Nucleus accumbens (tissue), 56 donors: ENCODE measurements around the gene GRIN1.
"Not testable (repeated sequence)": the region's sequence is repeated elsewhere in the genome, so short reads cannot be mapped to it uniquely, and the experiment has no call there.

ENCODE experiments used
- DNase-seq, 56 donors: peaks; one replicate each; lab custom pipeline; 2025; lab: John Stamatoyannopoulos, UW

GRIN1 gene

DNA sequence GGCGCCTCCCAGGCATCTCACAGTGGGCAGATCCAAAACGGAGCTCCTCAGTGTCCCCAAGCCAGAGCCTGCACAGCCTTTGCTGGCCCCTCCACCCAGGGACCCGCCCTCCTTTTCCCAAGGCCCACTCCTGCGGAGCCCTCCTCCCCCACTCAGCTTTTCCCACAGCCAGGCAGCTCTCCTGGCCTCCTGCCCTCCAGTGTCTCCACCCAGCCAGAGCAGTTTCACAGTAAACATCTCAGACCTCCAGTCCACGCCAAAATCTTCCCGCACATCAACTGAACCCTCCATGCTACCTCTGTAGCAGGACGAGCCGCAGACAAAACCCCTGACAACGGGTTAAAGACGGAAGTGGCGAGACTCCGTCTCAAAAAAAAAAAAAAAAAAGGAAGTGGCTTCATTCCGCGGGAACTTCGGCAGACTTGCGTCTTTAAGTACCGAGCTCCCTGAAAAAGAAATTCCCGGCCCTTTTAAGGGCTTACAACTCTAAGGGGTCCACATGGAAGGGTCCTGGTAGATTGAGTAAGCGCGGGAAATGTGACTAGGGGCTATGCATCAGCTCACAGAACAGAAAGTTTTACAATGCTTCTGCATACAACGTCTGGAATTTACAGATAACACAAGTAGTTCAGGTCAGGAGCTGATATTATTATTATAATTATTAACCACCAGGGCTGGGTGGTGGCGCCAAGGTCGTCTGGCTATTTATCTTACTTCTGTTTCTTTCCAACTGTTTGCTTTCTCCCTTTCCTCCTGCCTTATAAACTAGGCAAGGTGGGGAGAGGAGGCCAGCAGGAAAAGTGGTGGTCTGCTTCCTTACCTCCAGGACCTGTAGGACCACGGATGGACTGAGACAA lies 11.4 kb upstream of the GRIN1 start:
- no peak for DNase-seq

DNA sequence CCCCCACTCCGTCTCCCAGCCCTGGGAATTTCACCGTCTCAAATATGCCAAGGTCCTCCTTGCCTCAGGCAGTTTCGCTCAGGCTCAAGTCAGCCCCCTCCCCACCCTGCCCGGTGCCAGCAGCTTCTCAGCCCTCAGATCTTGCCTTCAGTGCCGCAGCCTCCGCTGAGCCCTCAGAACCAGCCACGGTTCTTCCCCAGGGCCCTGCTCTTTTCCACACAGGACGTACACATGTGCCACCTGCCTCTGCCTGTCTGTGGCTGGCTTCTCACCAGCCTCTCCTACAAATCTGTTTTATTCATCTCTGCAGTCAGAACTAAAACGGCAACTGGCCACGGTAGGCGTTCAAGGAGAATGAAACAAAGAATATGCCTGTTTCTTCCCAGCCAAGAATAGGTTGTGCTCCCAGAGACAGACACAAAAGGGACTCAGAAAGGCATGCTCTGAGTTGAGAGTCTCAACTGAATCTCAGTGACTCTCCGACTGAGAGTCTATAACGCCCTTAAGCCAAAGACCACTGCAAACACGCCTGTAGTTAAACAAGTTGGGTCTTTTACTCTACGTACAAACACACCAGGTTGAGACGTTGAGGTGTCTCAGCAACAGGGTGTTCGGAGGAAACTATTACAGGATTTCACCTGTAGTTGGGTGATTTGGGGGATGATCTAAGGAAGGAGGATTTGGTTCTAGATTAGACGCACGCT lies 10.6 kb upstream of the GRIN1 start:
- no peak for DNase-seq

DNA sequence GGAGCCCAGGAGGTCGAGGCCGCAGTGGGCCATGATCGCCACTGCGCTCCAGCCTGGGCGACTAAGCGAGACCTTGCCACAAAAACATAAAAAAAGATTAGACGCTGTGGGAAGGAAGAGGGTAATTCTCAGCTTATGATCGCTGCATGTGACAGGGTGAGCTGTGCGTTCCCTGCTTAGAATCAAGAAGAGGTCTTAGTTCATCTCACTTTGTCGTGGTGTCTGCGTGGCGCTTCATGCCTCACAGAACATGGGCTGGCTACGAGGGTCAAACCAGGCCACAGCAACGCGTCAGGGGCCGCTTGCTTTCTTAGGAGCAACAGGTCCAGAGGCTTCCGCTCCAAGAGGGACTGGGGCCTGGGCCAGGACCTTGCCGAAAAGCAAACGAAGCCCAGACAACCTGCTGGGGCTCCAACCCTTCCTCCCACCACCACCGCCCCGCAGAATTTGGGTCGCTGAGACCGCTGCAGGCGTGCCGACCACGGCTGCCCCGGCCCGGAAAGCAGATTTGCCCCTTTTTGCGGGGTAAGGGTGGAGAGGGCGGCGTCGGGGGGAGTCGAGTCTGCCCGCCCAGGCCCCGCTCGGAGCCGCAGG lies 10.0 kb upstream of the GRIN1 start:
- no peak for DNase-seq

DNA sequence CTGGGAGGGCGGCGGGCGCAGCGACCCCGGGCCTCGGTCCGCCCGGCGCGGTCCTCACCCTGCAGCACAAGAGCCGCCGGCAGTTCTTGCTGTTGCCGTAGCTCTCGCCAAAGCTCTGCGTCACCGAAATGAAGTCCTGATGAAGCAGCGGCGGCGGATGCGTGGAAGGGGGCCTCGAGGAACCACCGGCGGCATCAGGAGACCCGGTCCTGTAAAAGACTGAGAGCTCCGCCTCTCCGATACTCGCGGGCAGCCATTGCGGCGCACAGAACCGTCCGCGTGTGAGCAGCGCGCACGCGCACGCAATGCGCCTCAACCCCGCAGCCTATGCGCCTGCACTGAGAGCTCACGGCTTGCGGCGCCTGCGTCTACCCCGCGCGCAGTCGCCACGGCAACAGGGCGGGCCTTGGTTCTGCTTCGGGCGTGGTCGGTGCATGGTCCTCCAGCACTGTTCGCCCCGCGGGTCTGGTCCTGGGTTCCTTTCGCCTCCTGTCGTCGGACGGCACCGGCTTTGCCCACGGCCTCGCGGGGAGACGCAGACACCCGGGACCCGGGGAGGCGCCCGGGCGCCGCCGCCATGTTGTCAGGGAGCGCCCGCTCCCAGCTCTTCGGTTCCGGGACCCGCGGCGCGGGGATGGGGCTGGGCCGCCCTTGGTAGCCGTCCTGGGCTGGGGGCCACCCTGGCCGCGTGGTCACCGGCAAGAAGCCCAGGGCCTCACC lies 9.3 kb upstream of the GRIN1 start:
- peak in 53 of 56 donors; percentile 24 to 93 (median 73) for DNase-seq

DNA sequence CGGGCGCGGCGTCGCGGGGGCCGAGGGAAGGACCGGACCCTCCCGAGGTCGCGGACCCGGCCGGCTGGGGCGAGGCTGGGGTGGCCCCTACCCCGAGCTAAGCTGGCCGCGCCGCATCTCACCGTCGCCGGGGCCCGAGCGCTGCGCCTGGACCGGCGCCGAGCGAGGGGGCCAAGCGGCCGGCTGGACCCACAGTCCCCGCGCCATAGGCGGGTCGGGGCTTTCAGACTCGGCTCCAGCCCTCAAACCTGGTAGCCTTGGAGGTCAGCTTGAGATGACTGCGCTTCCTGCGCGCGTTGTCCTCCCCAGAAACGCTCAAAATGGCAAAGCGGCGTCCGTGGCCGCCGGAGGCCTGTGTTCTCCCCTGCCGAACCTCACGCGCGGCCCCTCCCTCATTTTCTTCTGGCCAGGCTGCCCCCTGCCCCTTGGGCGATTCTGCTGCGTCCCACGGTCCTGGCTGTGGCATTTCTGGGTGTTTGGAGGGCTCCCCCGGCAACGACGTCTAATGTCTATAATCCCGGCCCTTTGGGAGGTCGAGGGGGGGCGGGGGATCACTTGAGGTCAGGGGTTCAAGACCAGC lies 8.7 kb upstream of the GRIN1 start:
- no peak for DNase-seq

DNA sequence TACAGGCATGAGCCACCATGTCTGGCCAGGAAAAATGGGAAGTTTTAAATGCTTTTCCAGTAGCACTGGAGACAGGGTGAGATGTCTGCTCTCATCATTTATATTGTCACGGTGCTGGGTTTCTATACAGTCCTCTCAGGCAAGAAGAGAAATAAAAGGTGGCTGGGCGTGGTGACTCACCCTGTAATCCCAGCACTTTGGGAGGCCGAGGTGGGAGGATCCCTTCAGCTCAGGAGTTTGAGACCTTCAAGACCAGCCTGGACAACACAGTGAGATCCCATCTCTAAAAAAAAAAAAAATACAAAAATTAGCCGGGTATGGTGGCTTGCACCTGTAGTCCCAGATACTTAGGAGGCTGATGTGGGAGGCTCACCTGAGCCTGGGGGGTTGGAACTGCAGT lies 4.8 kb upstream of the GRIN1 start:
- no peak for DNase-seq

DNA sequence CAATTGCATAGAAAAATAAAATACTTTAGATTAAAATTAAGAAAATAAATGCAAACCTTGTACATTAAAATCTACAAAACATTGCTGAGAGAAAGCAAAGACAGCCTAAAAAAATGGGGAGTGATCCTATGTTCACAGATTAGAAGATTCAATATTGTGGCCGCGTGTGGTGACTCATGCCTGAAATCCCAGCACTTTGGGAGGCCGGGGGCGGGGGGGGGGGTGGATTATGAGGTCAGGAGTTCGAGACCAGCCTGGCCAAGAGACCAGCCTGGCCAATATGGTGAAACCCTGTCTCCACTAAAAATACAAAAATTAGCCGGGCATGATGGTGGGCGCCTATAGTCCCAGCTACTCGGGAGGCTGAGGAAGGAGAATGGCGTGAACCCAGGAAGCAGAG lies 3.8 kb upstream of the GRIN1 start:
- not testable (repeated sequence) for DNase-seq

DNA sequence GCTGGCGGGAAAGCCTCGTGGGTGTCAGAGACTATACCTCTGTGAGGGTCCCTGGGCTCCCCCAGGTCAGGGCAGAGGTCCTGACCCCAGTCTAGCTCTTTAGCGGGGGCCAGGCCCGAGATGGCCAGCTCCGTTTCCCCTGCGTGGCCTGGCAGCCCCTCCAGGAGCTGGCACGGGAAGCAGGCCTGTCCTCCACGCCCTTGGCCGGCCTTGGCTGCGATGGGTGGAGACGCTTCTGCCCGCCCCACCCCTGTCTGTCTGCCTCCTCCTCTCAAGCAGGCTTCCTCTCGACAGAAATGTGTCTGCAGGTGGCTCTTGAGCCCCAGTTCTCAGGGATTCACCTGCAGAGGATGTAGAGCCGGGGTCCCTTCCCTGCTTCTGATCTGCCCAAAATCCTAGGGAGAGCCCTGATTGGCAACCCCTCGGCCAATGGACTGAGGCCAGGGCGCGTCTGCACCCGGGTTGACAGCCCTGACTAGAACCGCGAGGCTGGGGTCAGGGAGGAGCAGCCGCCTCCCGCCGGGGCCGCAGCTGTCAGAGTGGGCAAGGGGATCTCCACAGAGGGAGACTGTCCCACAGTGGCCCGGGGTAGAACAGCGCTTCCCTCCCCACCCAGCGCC lies 2.6 kb upstream of the GRIN1 start:
- no peak for DNase-seq

DNA sequence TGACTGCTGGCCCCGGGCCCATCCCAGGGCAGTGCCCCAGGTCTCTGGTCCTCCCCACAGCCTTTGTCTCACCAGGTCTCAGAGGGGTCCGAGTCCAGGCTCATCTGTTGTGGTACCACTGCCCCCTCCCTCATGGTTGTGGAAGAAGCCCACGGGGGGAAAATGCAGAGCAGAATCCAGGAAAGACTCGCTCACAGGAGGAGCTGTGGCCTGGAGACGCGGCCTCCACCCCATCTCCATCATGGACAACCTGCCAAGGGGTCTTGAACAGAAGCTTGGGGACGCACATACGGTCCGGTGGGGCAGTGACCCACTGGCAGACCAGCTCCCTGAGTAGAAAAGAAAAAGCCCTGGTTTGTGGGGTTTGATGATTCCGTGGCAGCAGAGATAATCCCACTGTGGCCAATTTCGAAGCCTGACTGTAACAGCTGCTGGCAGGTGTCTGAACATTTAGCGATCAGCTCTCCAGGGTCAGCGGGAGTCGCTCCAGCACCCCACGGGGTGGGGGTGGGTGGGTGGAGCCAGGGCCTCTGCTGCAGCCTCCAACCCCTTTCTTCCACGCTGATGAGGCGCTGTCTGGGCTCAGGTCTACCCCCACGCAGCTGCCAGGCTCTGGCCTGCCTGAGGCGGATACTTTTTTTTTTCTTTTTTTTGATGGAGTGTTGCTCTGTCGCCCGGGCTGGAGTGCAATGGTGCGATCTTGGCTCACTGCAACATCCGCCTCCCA lies 1.9 kb upstream of the GRIN1 start:
- no peak for DNase-seq

DNA sequence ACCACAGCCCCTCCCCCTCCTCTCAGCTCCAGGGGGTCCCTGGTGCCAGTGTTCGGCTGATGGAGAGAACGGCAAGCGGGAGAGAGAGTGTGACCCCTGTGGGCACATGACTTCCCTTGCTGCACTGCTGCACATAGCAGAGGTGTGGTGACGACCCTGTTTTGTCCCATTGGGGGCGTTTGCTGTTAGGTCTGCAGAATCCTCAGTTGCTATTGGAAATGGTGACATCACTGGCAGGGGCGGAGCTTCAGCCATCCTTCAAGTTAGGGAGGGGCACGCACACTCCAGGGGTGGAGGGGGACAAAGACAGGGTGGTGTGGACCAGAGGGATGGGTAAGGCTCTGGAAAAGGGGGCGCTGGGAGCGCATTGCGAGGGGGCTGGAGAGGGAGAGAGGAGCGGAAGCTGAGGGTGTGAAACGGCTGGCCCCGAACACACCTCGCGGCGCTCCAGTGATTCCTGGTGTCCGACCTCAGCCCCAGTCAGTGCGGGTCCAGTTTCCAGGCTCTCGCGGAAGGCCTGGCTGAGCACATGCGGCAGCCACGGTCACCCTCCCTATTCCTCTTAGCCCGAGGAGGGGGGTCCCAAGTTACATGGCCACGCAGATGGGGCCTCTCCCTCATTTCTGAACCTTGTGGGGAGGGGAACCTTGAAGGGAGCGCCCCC lies 764 bp upstream of the GRIN1 start:
- peak in 40 of 56 donors; percentile 14 to 88 (median 60) for DNase-seq

DNA sequence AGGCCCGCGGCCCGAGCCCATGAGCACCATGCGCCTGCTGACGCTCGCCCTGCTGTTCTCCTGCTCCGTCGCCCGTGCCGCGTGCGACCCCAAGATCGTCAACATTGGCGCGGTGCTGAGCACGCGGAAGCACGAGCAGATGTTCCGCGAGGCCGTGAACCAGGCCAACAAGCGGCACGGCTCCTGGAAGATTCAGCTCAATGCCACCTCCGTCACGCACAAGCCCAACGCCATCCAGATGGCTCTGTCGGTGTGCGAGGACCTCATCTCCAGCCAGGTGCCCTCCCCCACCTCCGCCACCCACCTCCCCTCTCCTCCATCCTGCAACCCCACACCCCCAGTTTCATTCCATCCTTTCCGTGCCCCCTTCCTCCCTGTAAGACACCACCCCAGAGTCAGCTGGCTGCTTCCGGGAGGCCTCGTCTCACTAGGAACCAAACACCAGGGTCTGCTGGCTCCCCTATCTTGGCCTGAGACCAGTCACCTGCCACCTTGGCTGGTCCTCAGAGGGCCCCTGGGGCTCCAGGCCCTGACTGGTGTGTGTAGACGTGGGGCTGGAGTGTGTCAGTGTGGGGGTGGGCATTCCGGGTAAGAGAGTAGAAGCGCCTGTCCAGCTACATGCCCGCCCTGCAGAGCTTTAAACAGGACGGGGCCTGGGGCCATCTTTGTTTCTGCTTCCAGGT lies 655 bp downstream of the GRIN1 start:
- DNase-seq, result no peak

DNA sequence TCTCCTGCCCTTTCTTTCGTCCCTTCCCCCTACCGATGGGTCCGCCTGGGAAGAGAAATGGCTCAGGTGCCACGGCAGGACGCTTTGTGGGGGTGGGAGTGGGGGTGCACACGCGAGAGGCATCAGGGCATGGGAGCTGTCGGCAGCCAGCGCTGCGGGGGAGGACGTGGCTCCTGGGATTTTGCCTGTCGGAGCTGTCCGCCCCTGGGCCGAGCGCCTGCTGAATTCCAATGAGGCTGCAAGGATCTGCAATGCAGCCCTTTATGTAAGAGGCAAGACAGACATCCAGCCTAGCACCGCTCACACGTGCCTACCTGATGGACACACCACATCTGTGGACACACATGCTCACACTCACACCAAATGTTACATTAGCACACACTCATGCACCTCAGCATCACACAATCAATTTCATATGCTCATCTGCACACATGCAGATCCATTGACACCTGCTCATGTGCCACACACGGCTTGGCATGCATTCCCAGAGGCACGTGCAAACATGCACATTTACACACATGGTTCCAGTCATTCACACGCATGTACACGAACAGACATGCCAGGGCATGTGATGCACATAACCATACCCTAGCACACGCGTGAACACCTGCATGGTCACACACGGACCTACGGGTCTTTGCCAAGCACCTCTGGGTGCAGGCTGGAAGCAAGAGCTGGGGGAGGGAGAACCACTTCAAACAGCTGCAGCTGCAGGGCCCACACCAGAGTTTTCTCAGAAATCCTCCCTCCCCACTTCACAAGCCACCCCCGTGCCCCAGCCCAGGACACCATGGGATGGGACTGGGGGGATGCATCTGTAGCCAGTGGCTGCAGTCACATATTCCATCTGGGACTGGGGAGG lies 1.4 kb downstream of the GRIN1 start:
- peak in 34 of 56 donors; percentile 15 to 82 (median 42) for DNase-seq

DNA sequence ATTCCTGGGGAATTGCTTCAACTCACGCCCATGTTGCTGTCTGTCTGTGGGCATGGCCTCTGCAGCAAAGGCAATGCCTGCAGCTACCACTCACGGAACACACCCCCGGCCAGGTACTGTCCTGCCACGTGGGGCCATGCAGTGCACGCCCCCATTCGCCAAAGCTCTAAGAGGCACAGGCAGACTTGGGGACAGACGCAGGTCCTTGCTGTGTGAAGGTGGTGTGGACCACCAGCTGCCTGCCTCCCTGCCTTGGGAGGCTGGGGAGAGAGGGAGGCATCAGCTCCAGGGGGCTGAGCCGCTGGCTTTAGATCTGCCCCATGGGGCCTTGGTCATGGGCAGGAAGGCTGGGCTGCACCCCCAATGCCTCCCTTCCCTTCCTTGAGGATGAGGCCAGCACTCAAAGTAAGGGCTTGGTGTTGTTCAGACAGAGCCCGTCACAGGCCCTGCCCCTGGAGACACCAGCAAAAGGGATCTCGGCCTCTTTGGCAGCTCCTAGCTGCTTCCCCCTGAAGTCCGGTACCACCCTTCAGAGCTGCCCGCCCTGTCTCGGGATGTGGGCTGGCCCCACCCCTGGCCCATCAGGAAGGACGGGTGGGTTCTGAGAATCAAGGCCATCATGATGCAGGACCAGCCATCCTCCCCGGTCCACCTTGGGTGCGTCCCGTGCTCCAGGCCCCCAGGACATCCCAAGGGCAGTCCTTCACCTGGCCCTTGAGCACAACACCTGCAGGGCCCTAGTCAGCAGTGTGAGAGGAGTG lies 2.3 kb downstream of the GRIN1 start:
- no peak for DNase-seq

DNA sequence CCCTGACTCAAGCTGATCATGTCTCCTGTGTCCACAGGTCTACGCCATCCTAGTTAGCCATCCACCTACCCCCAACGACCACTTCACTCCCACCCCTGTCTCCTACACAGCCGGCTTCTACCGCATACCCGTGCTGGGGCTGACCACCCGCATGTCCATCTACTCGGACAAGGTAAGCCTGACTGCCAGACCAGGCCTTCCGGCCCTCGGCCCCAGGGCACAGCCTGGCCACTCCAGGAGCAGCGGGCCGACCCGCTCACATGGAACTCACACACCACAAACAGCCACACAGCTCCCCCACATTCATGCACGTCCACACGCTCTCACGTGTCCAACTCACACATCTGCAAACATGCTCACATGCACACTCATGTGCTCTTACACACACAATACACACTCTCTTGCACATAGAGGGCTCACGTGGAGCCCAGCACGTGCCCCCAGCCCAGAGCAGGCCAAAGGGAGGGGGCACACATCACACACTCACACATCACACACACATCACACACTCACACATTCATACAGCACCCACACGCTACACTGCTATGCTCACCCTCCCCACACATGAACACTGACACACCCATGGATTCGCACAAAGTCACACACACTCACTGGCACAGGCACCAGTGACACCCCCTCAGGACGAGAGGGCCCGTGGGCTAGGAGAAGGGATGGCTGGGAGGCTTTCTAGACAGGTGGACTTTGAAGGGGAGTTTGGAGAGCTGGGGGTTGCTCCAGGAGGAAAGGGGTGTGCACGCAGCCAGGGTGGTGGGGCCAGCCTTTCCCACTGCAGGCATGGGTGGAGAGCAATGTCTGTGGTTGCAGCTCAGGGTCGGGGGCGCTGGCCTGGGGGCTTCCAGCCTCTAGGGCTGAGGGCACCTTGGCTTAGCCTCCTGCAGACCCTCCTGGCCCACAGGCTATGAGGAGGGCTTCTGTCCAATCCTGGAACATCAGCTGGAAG lies 3.3 kb downstream of the GRIN1 start:
- peak in 1 of 56 donors; percentile 32 for DNase-seq

DNA sequence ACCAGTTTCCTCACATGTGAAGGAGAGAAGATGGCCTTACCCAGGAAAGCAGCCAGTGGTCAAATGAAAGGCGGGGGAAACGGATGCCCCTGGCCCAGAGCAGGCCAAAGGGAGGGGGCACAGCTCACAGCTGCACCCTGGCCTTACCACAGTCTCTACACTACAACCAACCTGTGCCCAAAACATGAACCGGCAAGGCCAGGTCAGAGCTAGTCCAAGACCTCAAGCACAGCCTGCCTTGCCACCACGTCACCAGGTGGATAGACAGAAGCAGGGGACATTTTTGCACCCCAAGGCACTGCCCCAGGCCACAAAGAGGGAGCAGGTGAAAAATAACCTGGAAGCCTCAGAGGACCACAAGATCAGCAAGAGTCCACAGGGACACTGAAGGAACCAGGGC lies 4.5 kb downstream of the GRIN1 start:
- DNase-seq, result no peak
